ENCODE results near the gene CCNDBP1.
A peak's percentile ranks its signal among the peaks of the same experiment; 100 is the strongest.
"Not testable (repeated sequence)": the region's sequence is repeated elsewhere in the genome, so short reads cannot be mapped to it uniquely, and the experiment has no call there.

The CCNDBP1 gene

DNA sequence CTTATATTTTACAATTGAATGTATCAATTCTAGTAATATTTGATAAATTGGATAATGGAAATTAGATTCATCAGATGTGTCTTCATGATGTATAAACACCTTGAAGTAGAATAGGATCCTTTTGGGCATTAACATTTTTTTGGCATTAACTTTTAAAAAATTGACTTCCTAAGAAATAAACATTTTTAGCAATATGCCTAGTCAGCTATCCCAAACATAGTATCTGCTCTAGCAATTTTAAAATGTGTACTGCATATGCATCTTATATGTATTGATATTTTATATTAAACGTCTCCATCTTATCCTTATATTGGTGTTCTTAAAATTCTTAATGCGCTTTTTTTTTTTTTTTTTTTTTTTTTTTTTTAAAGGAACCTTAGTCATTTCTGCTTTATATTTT is 8.5 kb downstream of the CCNDBP1 start:
- no peak for DNase-seq (ENCODE audit: low read depth in 2 of 2)

GRCh38 chr15:43194795-43195194 is 9.6 kb downstream of the CCNDBP1 start:
- no peak for DNase-seq (ENCODE audit: low read depth in 2 of 2)

- DNase-seq (ENCODE audit: low read depth in 2 of 2) = no peak
These were observed 11.8 kb downstream of the CCNDBP1 start for GRCh38 chr15:43196760-43197548.

- DNase-seq (ENCODE audit: low read depth in 2 of 2) = not testable (repeated sequence)
These were observed 12.6 kb downstream of the CCNDBP1 start for GRCh38 chr15:43197773-43198172.

DNA sequence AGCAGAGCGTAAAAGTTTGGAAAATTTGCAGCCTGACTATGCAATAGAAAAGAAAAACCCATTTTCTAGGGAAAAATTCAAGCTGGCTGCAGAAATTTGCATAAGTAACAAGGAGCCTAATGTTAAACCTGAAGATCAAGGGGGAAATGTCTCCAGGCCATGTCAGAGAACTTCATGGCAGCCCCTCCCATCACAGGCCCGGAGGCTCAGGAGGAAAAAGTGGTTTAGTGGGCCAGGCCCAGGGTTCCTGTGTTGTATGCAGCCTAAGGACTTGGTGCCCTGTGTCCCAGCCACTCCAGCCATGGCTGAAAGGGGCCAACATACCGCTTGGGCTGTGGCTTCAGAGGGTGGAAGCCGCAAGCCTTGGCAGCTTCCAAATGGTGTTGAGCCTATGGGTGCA is 13.4 kb downstream of the CCNDBP1 start:
- DNase-seq (ENCODE audit: low read depth in 2 of 2) = not testable (repeated sequence)

DNA sequence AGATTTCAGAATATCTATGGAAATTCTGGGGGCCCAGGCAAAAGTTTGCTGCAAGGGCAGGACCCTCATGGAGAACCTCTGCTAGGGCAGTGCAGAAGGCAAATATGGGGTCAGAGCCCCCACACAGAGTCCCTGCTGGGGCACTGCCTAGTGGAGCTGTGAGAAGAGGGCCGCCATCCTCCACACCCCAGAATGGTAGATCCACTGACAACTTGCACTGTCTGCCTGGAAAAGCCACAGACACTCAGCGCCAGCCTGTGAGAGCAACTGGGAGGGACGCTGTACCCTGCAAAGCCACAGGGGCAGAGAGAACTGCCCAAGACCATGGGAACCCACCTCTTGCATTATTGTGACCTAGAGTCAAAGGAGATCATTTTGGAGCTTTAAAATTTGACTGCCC is 13.8 kb downstream of the CCNDBP1 start:
- no peak for DNase-seq (ENCODE audit: low read depth in 2 of 2)

- DNase-seq (ENCODE audit: low read depth in 2 of 2) = no peak
These were observed 14.8 kb downstream of the CCNDBP1 start for GRCh38 chr15:43199945-43200488.

GRCh38 chr15:43204016-43204901 is 19.1 kb downstream of the CCNDBP1 start:
- DNase-seq (ENCODE audit: low read depth in 2 of 2) = peak; percentile 10 to 44

DNA sequence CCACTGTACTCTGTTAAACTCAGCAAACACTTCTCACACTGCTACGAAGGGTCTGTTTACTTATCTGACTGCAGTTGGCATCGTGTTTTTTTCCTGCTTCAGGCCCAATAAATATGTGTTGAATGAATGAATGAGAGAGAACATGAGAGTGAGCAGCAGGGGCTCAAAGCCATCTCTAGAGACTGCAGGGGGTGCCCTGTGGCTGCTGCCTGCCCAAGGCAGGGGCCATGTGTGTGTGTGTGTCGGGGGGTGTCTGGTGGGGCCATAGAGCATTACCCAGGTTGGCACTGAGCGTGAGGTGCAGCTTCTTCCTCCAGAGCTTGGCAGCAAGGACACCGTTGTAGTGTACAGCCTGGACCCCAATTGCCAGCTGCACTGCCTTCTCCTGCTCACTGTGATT is 20.9 kb downstream of the CCNDBP1 start:
- no peak for DNase-seq (ENCODE audit: low read depth in 2 of 2)

DNA sequence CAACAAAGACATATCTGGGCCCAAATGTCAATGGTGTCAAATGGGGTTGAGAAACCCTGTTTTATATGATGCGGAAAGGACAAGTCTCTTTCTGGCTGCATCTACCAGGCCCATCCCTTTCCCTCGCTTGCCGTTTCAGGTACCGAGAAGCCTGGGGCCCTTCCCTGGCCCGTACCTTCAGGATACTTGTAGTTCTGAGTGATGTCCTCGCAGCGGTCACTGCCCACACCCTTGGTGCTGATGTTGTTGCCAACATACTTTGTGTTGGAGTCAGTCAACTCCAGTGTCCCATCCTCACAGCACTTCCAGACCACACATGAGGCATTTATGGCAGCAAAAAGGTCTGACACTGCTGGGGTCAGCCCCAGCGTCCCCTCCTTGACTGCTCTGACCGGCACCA is 21.8 kb downstream of the CCNDBP1 start:
- no peak for DNase-seq (ENCODE audit: low read depth in 2 of 2)

DNA sequence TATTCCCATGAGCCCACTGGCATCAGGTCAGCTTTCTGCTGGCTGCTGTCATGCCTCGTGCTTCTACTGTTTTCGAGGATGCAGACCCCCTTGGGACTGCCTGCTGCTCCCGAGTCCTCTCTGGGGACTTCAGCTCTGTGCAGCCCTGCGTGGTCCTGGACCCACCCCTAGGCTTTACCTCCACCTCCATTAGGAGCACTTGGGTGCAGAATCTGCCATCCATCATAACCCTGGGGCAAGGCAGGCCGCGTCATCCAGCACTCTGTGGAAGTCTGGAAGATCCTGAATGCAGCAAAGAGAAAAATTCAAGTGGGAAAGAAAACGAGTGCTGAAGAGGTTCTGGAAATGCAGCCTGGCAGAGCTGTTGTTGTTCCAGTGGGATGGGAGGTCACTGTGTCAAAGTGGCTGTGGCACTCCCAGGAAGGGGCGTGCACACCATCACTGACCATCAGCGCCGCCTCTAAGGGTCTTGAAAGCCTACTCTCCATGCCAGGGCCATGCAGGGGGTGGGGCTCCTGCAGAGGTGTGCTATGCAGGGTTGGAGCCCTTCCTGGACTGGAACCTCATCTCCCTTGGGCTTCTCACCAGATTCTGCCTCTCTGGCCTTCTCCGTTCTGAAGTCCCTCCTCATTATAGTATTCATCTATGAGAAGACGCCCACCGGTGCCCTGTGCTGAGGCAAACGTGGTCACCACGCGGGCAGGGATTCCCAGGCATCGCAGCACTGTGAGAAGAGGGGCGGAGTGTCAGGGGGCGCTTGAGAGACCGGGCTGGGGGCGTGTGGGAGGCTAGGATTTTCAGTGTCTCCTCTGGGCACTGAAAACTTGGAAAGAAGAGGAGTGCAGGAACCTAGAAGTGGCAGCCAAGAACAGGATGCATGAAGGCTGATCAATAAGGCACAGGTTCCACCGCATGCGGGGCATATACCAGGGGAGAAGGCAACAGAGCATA is 23.1 kb downstream of the CCNDBP1 start:
- DNase-seq (ENCODE audit: low read depth in 2 of 2) = no peak

GRCh38 chr15:43209059-43209824 is 24.0 kb downstream of the CCNDBP1 start:
- DNase-seq (ENCODE audit: low read depth in 2 of 2) = no peak

DNA sequence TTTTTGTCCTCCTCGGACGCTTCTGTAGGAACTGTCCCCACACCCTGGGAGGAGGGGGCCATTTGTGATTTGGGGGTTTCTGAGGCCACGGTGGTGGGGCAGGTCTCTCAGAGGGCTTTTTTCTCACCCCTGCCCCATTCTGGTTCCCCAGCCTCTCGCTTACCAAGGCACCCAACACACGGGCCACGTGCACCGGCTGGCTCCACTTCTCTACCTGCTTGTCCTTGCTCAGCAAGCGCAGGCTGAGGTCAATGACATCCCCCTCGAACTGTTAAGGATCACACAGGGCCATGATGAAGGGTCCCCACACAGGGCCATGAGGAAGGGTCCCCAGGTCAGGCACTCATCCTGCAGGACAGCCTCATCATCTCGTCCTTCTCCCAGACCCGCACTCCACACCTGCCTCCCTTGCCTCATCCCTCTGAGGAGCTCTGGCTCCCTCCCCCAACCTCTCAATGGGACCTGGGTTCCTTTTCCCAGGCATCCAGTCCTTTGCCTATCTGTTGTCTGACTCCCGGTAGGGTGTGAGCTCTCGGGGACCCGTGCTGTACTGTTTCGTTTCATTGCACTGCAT is 25.1 kb downstream of the CCNDBP1 start:
- DNase-seq (ENCODE audit: low read depth in 2 of 2) = no peak

DNA sequence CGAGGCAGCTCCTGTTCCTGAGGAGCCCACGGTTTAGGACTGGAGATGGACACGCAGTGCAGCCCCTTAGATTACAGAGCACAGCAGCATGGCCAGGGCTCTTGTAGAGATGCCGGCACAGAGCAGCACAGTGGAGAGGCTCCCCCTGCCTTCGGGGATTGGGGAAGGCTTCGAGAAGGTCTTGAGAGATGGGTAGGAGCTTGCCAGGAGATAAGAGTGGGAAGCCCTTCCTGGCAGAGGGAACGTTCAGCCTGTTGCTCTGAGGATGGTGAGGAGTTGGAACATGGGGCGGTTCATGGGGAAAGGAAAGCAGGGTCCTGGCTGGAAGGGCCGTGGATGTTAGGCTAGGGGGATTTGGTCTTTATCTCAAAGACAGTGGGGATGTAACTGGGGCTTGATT is 25.6 kb downstream of the CCNDBP1 start:
- no peak for DNase-seq (ENCODE audit: low read depth in 2 of 2)

- DNase-seq (ENCODE audit: low read depth in 2 of 2) = no peak
These were observed 26.1 kb downstream of the CCNDBP1 start for GRCh38 chr15:43211224-43211735.

DNA sequence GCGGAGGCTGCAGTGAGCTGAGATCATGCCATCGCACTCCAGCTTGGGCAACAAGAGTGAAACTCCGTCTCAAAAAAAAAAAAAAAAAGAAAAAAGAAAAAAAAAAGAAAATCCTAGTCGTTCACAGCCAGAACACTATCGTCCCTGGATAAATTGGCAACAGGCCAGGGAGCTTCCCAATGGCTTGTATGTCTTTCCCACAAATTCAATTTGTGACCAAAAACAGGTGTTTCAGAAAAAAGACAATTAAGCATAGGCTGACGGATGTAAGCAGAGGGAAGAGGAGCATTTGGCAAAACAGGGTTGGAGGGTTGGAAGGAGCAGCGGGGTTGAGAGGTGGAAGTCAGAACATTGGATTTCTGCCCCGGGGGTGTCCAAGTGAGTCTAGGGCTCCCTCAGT is 27.1 kb downstream of the CCNDBP1 start:
- no peak for DNase-seq (ENCODE audit: low read depth in 2 of 2)

DNA sequence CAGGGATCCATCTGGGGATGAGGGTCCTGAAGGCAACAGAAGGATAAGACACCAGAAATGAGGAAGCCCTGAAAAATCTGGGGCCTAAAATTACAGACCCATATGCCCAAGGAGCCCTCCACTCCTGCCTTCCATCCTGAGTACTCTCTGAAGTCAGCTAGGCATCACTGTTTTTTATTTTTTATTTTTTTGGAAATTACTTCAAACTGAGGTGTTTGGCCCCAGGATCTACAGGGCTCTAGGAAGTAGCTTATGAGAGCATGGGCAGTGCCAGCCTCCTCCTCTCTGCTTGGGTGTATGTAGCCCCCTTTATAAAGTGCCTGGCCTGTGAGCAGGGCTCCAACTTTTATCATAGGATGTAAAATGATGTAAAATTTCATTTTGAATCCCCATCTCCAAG is 27.7 kb downstream of the CCNDBP1 start:
- DNase-seq (ENCODE audit: low read depth in 2 of 2) = no peak

GRCh38 chr15:43213466-43213865 is 28.3 kb downstream of the CCNDBP1 start:
- DNase-seq (ENCODE audit: low read depth in 2 of 2) = no peak

GRCh38 chr15:43214169-43214568 is 29.0 kb downstream of the CCNDBP1 start:
- no peak for DNase-seq (ENCODE audit: low read depth in 2 of 2)
